NAMALWA (cell line): Measurements from ENCODE around the gene RELCH.
A peak's percentile ranks its signal among the peaks of the same experiment; 100 is the strongest.

ENCODE experiments used
- DNase-seq: peaks from one replicate; pipeline ENCODE4 v3.0.0-alpha.2; 2015; ENCODE audit warnings: low spot score

The RELCH gene

GRCh38 chr18:62250475-62250874 is 63.4 kb downstream of the RELCH start:
- DNase-seq: no peak

GRCh38 chr18:62258093-62258492 is 71.0 kb downstream of the RELCH start:
- no peak for DNase-seq

GRCh38 chr18:62258616-62259015 is 71.6 kb downstream of the RELCH start:
- peak; percentile 50 for DNase-seq

GRCh38 chr18:62262061-62262460 is 75.0 kb downstream of the RELCH start:
- no peak for DNase-seq

- DNase-seq: no peak
Observed at GRCh38 chr18:62264984-62265383, 77.9 kb downstream of the RELCH start.

- DNase-seq: no peak
Observed at GRCh38 chr18:62277045-62277444, 90.0 kb downstream of the RELCH start.

- DNase-seq: no peak
Observed at GRCh38 chr18:62279561-62279960, 92.5 kb downstream of the RELCH start.

GRCh38 chr18:62280058-62280457 is 93.0 kb downstream of the RELCH start:
- DNase-seq: no peak

- no peak for DNase-seq
Observed at GRCh38 chr18:62280786-62281185, 93.7 kb downstream of the RELCH start.

GRCh38 chr18:62281684-62282083 is 94.6 kb downstream of the RELCH start:
- no peak for DNase-seq

GRCh38 chr18:62282188-62282629 is 95.2 kb downstream of the RELCH start:
- no peak for DNase-seq

- no peak for DNase-seq
Observed at GRCh38 chr18:62284637-62285036, 97.6 kb downstream of the RELCH start.

- DNase-seq: no peak
Observed at GRCh38 chr18:62285281-62285680, 98.2 kb downstream of the RELCH start.

GRCh38 chr18:62287781-62288664 is 101.0 kb downstream of the RELCH start:
- peak; percentile 11 for DNase-seq

GRCh38 chr18:62288665-62289008 is 101.6 kb downstream of the RELCH start:
- peak; percentile 57 for DNase-seq

GRCh38 chr18:62289047-62289446 is 102.0 kb downstream of the RELCH start:
- no peak for DNase-seq

GRCh38 chr18:62294073-62294472 is 107.0 kb downstream of the RELCH start:
- DNase-seq: no peak

GRCh38 chr18:62300359-62300963 is 113.4 kb downstream of the RELCH start:
- DNase-seq: no peak

- no peak for DNase-seq
Observed at GRCh38 chr18:62301322-62301721, 114.3 kb downstream of the RELCH start.

- DNase-seq: no peak
Observed at GRCh38 chr18:62312851-62313250, 125.8 kb downstream of the RELCH start.

GRCh38 chr18:62318228-62319180 is 131.4 kb downstream of the RELCH start:
- DNase-seq: no peak

GRCh38 chr18:62321201-62321600 is 134.1 kb downstream of the RELCH start:
- no peak for DNase-seq
